ENCODE measurements around the gene PHLPP1.

The PHLPP1 gene

GRCh38 chr18:63025251-63026090 is 310.1 kb downstream of the PHLPP1 start:
- no peak for DNase-seq

- DNase-seq = no peak
These were observed 313.0 kb downstream of the PHLPP1 start for GRCh38 chr18:63028380-63028779.
